Tibial nerve (tissue), 4 donors: ENCODE results near the gene SMARCAL1.

Source experiments
- EP300 ChIP-seq, 2 donors: sonication (generic); formaldehyde crosslinking; IDR thresholded peaks; one replicate each; pipeline ENCODE4 v1.6.1; 2017; ENCODE audit warnings: antibody characterized with exemption in 2 of 2, mild to moderate bottlenecking in 1 of 2
- POLR2A ChIP-seq, 2 donors: fragments of 450-650 bp; IDR thresholded peaks; one replicate each; pipeline ENCODE4 v1.6.1; 2017; ENCODE audit warnings: antibody characterized with exemption in 2 of 2, mild to moderate bottlenecking in 2 of 2, moderate library complexity in 2 of 2
- TF ChIP-seq, protein P1 (sequence below), 5 experiments: fragments of 200-600 bp in 3 of 5; fragments of 450-650 bp in 2 of 5; sonication (generic) in 3 of 5; IDR thresholded peaks; one replicate each; pipeline ENCODE4 v1.5.1; 2016 to 2019; ENCODE audit warnings: antibody characterized with exemption in 5 of 5, mild to moderate bottlenecking in 3 of 5, moderate library complexity in 2 of 5

DNA sequence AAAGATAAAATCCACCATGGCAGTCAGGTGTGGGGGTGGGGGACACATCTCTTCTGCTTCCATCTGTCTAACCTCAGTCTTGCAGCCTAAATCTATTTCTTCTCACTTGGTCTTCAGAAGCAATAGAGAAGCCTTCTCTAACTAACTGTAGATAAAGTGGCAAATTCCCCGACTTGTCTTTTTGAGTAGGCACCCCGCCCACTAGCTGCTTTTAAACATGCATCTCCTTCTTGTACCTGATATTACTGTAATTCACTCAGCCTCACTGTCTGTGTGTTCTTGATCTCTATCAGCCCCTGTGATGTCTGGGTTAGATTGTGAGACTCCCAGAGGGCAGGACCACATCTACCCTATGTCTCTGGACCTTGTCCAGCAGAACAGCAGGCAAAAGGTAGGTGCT lies 46.8 kb upstream of the SMARCAL1 start:
- TF ChIP-seq POLR2A (IDR thresholded peaks at IDR 0.05): no peak
- TF ChIP-seq, protein P1, sequence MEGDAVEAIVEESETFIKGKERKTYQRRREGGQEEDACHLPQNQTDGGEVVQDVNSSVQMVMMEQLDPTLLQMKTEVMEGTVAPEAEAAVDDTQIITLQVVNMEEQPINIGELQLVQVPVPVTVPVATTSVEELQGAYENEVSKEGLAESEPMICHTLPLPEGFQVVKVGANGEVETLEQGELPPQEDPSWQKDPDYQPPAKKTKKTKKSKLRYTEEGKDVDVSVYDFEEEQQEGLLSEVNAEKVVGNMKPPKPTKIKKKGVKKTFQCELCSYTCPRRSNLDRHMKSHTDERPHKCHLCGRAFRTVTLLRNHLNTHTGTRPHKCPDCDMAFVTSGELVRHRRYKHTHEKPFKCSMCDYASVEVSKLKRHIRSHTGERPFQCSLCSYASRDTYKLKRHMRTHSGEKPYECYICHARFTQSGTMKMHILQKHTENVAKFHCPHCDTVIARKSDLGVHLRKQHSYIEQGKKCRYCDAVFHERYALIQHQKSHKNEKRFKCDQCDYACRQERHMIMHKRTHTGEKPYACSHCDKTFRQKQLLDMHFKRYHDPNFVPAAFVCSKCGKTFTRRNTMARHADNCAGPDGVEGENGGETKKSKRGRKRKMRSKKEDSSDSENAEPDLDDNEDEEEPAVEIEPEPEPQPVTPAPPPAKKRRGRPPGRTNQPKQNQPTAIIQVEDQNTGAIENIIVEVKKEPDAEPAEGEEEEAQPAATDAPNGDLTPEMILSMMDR (IDR thresholded peaks at IDR 0.05): no peak
- no peak for TF ChIP-seq EP300 (IDR thresholded peaks at IDR 0.05)
